Large intestine (tissue), 12 donors: ENCODE data around the gene DPYSL4. TPM values are rescaled to one million over a fixed set of nuclear protein-coding genes. Genes with fewer than 3 reads are reported as not detected.

Source experiments
- DNase-seq, 2 donors: peaks; one replicate each; pipeline versions ENCODE4 v3.0.0 to v3.0.0-alpha.2; 2013
- H3K27ac ChIP-seq: one replicate; pipeline ENCODE4 v1.5.1; 2013; ENCODE audit warnings: low read length
- H3K27me3 ChIP-seq: 2 replicates; pipeline ENCODE4 v1.6.1; 2013; ENCODE audit warnings: low read length; ENCODE audit not compliant: control insufficient read depth, insufficient read depth
- H3K36me3 ChIP-seq: 2 replicates; pipeline ENCODE4 v1.6.1; 2013; ENCODE audit warnings: low read length; ENCODE audit not compliant: control insufficient read depth, insufficient read depth
- H3K4me1 ChIP-seq: one replicate; pipeline ENCODE4 v1.6.1; 2013; ENCODE audit warnings: low read length; ENCODE audit not compliant: control insufficient read depth, insufficient read depth
- H3K4me3 ChIP-seq: one replicate; pipeline ENCODE4 v1.5.1; 2013; ENCODE audit warnings: low read length
- H3K9me3 ChIP-seq: one replicate; pipeline ENCODE4 v1.6.1; 2013; ENCODE audit warnings: mild to moderate bottlenecking, low read depth, low read length, moderate library complexity; ENCODE audit not compliant: control insufficient read depth
- WGBS: methylation state at CpG from one replicate; pipeline ENCODE4 v1.1.5; 2013; ENCODE audit warnings: low lambda C conversion rate; ENCODE audit not compliant: insufficient coverage; 5-methylcytosine and 5-hydroxymethylcytosine counted together
- long read RNA-seq, 11 donors: transcript quantifications; one replicate each; lab custom pipeline, GENCODE V29; 2026
- polyA plus RNA-seq: library from polyadenylated mRNA; unstranded; fragments of 120-200 nt; gene quantifications from one replicate; pipeline ENCODE4 v1.2.1, GENCODE V29; 2013

The DPYSL4 gene
- polyA plus RNA-seq = 4.6 TPM
- long read RNA-seq, donor 1 = 0 reads
- long read RNA-seq, donor 2, partial matches to known transcripts = 0 of 1 reads
- long read RNA-seq, donor 2, other reads (novel, unspliced or antisense) = 0 of 1 reads
- long read RNA-seq, donor 3 = 0 reads
- long read RNA-seq, donor 4 = 0 reads
- long read RNA-seq, donor 5, partial matches to known transcripts = 0 of 2 reads
- long read RNA-seq, donor 5, other reads (novel, unspliced or antisense) = 0 of 2 reads
- long read RNA-seq, donor 6, partial matches to known transcripts = 0 of 2 reads
- long read RNA-seq, donor 6, other reads (novel, unspliced or antisense) = 0 of 2 reads
- long read RNA-seq, donor 7, partial matches to known transcripts = 0 of 2 reads
- long read RNA-seq, donor 7, other reads (novel, unspliced or antisense) = 0 of 2 reads
- long read RNA-seq, donor 8, partial matches to known transcripts = 0 of 1 reads
- long read RNA-seq, donor 8, other reads (novel, unspliced or antisense) = 0 of 1 reads
- long read RNA-seq, donor 9 = 0 reads
- long read RNA-seq, donor 10 = 0 reads
- long read RNA-seq, donor 11 = 0 reads

- H3K36me3 ChIP-seq = no peaks in the 10 kb centered on the region
- peaks cover 72% of the 10 kb centered on the region for H3K27me3 ChIP-seq
- H3K4me1 ChIP-seq = peaks cover 3% of the 10 kb centered on the region
- H3K9me3 ChIP-seq = peaks cover 5% of the 10 kb centered on the region
- WGBS = no CpG with 5 or more reads among the region's 109 CpGs
- DNase-seq = no peak
- peak within 1 kb of the TSS; percentile 23 for H3K4me3 ChIP-seq
- H3K27ac ChIP-seq = no peak within 1 kb of the TSS
Observed at GRCh38 chr10:132186488-132187429, at the start of gene DPYSL4. Gene DPYSL4 (plus strand): TSS chr10:132186948. CDS start chr10:132187064, 116 bp downstream.

- no peak overlapping the region for H3K27ac ChIP-seq
- no CpG with 5 or more reads among the region's 40 CpGs for WGBS
- DNase-seq = no peak
- no peaks in the 10 kb centered on the region for H3K4me1 ChIP-seq
- no peaks in the 10 kb centered on the region for H3K27me3 ChIP-seq
- no peaks in the 10 kb centered on the region for H3K36me3 ChIP-seq
- H3K9me3 ChIP-seq = no peaks in the 10 kb centered on the region
- H3K4me3 ChIP-seq = no peak overlapping the region
Observed at GRCh38 chr10:132137111-132138072, 49.4 kb upstream of the DPYSL4 start.

GRCh38 chr10:132138133-132138532 lies 48.6 kb upstream of the DPYSL4 start:
- no peak overlapping the region for H3K27ac ChIP-seq
- H3K36me3 ChIP-seq = no peaks in the 10 kb centered on the region
- no peaks in the 10 kb centered on the region for H3K4me1 ChIP-seq
- H3K9me3 ChIP-seq = no peaks in the 10 kb centered on the region
- no CpG with 5 or more reads among the region's 40 CpGs for WGBS
- DNase-seq = no peak
- peaks cover 7% of the 10 kb centered on the region for H3K27me3 ChIP-seq
- no peak overlapping the region for H3K4me3 ChIP-seq

- no CpG with 5 or more reads among the region's 12 CpGs for WGBS
Observed at GRCh38 chr10:132138596-132138995, 48.2 kb upstream of the DPYSL4 start.

GRCh38 chr10:132139526-132139925 lies 47.2 kb upstream of the DPYSL4 start:
- Histone ChIP-seq H3K4me3 (no peak overlapping the region), H3K4me1 (no peaks in the 10 kb centered on the region), H3K36me3 (no peaks in the 10 kb centered on the region), H3K27me3 (peaks cover 15% of the 10 kb centered on the region), H3K27ac (no peak overlapping the region), H3K9me3 (no peaks in the 10 kb centered on the region)
- no peak for DNase-seq
- WGBS = 100% methylated on average over 1 of the region's 10 CpGs

More at GRCh38 chr10:132138596-132138995, 48.2 kb upstream of the DPYSL4 start:
- no peak for DNase-seq
- peaks cover 9% of the 10 kb centered on the region for H3K27me3 ChIP-seq
- no peaks in the 10 kb centered on the region for H3K36me3 ChIP-seq
- H3K27ac ChIP-seq = no peak overlapping the region
- H3K9me3 ChIP-seq = no peaks in the 10 kb centered on the region
- H3K4me1 ChIP-seq = no peaks in the 10 kb centered on the region
- H3K4me3 ChIP-seq = no peak overlapping the region

GRCh38 chr10:132140167-132140925 lies 46.4 kb upstream of the DPYSL4 start:
- Histone ChIP-seq H3K36me3 (no peaks in the 10 kb centered on the region), H3K27me3 (peaks cover 15% of the 10 kb centered on the region), H3K27ac (no peak overlapping the region), H3K4me1 (no peaks in the 10 kb centered on the region), H3K4me3 (no peak overlapping the region), H3K9me3 (no peaks in the 10 kb centered on the region)
- DNase-seq = no peak
- no CpG with 5 or more reads among the region's 42 CpGs for WGBS

- Histone ChIP-seq H3K36me3 (no peaks in the 10 kb centered on the region), H3K9me3 (no peaks in the 10 kb centered on the region), H3K27ac (no peak overlapping the region), H3K4me1 (no peaks in the 10 kb centered on the region), H3K4me3 (no peak overlapping the region), H3K27me3 (peaks cover 15% of the 10 kb centered on the region)
- no peak for DNase-seq
- no CpG with 5 or more reads among the region's 7 CpGs for WGBS
Observed at GRCh38 chr10:132141076-132141475, 45.7 kb upstream of the DPYSL4 start.

GRCh38 chr10:132141526-132142395 lies 45.0 kb upstream of the DPYSL4 start:
- H3K4me1 ChIP-seq = no peaks in the 10 kb centered on the region
- peaks cover 15% of the 10 kb centered on the region for H3K27me3 ChIP-seq
- no peak for DNase-seq
- no peak overlapping the region for H3K27ac ChIP-seq
- H3K36me3 ChIP-seq = no peaks in the 10 kb centered on the region
- H3K4me3 ChIP-seq = no peak overlapping the region
- WGBS = no CpG with 5 or more reads among the region's 32 CpGs
- H3K9me3 ChIP-seq = no peaks in the 10 kb centered on the region
